Lower leg skin (tissue), 3 donors: Measurements from ENCODE around the gene CYB5R4.

Experiments
- POLR2A ChIP-seq, 2 donors: fragments of 450-650 bp; IDR thresholded peaks; one replicate each; pipeline ENCODE4 v1.6.1; 2016 to 2017; ENCODE audit warnings: antibody characterized with exemption in 2 of 2, mild to moderate bottlenecking in 1 of 2, moderate library complexity in 1 of 2
- TF ChIP-seq, protein P1 (sequence below), 3 donors: fragments of 450-650 bp; IDR thresholded peaks; one replicate each; pipeline ENCODE4 v1.5.1; 2016; ENCODE audit warnings: antibody characterized with exemption in 3 of 3, mild to moderate bottlenecking in 3 of 3, moderate library complexity in 2 of 3

DNA sequence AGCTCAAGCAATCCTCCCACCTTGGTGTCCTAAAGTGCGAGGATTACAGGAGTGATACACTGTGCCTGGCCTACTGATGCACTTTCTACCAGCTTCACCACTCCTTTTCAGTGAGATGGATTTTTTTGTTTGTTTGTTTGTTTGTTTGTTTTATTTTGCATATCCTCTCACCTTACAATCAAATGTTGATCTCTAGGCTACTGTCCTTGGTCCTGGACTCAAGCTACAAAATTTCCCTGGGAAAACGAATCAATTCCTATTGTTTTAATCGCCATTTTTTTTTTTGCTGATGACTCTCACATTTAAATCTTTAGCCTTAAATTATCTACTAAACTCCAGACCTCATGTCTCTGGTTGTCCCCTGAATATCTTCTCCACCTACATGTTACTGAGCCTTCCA, 9.9 kb upstream of the CYB5R4 start:
- TF ChIP-seq, protein P1, sequence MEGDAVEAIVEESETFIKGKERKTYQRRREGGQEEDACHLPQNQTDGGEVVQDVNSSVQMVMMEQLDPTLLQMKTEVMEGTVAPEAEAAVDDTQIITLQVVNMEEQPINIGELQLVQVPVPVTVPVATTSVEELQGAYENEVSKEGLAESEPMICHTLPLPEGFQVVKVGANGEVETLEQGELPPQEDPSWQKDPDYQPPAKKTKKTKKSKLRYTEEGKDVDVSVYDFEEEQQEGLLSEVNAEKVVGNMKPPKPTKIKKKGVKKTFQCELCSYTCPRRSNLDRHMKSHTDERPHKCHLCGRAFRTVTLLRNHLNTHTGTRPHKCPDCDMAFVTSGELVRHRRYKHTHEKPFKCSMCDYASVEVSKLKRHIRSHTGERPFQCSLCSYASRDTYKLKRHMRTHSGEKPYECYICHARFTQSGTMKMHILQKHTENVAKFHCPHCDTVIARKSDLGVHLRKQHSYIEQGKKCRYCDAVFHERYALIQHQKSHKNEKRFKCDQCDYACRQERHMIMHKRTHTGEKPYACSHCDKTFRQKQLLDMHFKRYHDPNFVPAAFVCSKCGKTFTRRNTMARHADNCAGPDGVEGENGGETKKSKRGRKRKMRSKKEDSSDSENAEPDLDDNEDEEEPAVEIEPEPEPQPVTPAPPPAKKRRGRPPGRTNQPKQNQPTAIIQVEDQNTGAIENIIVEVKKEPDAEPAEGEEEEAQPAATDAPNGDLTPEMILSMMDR (IDR thresholded peaks at IDR 0.05), result no peak
- TF ChIP-seq POLR2A (IDR thresholded peaks at IDR 0.05), result no peak
